Naive thymus-derived CD4-positive, alpha-beta T cell (primary cell): Measurements from ENCODE around the gene CIDEC. TPM values are rescaled to one million over a fixed set of nuclear protein-coding genes. Genes with fewer than 3 reads are reported as not detected.
"Not testable (repeated sequence)": the region's sequence is repeated elsewhere in the genome, so short reads cannot be mapped to it uniquely, and the experiment has no call there.

ENCODE experiments used
- ATAC-seq: fragments of 150-1000 bp; cut with Tn5 transposase; 2 replicates; pipeline ENCODE4 v1.10.0; 2021; ENCODE audit warnings: mild to moderate bottlenecking, moderate library complexity
- CTCF ChIA-PET: fragments of 350-600 bp; sonication (Branson Sonifier 250); formaldehyde crosslinking; loops from one replicate; lab custom pipeline; 2021; ENCODE audit warnings: antibody characterized with exemption; lab: Charles Lee
- POLR2A ChIA-PET: fragments of 350-600 bp; sonication (Branson Sonifier 250); formaldehyde crosslinking; loops from one replicate; lab custom pipeline; 2021; ENCODE audit warnings: antibody characterized with exemption, inconsistent platforms; lab: Charles Lee
- DNase-seq, 9 donors: peaks; one replicate each; pipeline versions ENCODE4 v3.0.0 to v3.0.0-alpha.2; 2020 to 2022; ENCODE audit warnings: mixed read lengths in 1 of 9
- H3K27ac ChIP-seq: one replicate; pipeline ENCODE4 v1.7.0; 2013; ENCODE audit warnings: mild to moderate bottlenecking, low read depth, low read length, moderate library complexity
- H3K27me3 ChIP-seq, 2 donors: one replicate each; pipeline ENCODE4 v1.7.0; 2013; ENCODE audit warnings: low read length in 2 of 2, mild to moderate bottlenecking in 2 of 2, moderate library complexity in 2 of 2; ENCODE audit not compliant: control insufficient read depth in 2 of 2, insufficient read depth in 2 of 2
- H3K36me3 ChIP-seq, 3 experiments: 1 replicate in 2 of 3; 2 replicates in 1 of 3; pipeline ENCODE4 v1.7.0; 2013; ENCODE audit warnings: low read length in 3 of 3, mild to moderate bottlenecking in 3 of 3, moderate library complexity in 1 of 3; ENCODE audit not compliant: insufficient read depth in 3 of 3, control insufficient read depth in 2 of 3
- H3K4me1 ChIP-seq, 2 donors: one replicate each; pipeline ENCODE4 v1.7.0; 2013; ENCODE audit warnings: low read length in 2 of 2, mild to moderate bottlenecking in 2 of 2, moderate library complexity in 1 of 2; ENCODE audit not compliant: control insufficient read depth in 2 of 2, insufficient read depth in 2 of 2
- H3K4me3 ChIP-seq: 2 replicates; pipeline ENCODE4 v1.7.0; 2013; ENCODE audit warnings: mild to moderate bottlenecking, low read length
- H3K9me3 ChIP-seq, 3 experiments: 1 replicate in 2 of 3; 2 replicates in 1 of 3; pipeline ENCODE4 v1.7.0; 2013; ENCODE audit warnings: low read length in 3 of 3; ENCODE audit not compliant: control insufficient read depth in 2 of 3
- H3K27ac Mint-ChIP-seq, 9 donors: one replicate each; pipeline ENCODE4 v1.8.0; 2020 to 2022; ENCODE audit warnings: mixed read lengths in 9 of 9, mild to moderate bottlenecking in 8 of 9, moderate library complexity in 5 of 9, inconsistent platforms in 2 of 9
- H3K27me3 Mint-ChIP-seq, 5 donors: one replicate each; pipeline ENCODE4 v1.8.0; 2021 to 2022; ENCODE audit warnings: mixed read lengths in 5 of 5, mild to moderate bottlenecking in 1 of 5
- H3K36me3 Mint-ChIP-seq, 5 donors: one replicate each; pipeline ENCODE4 v1.8.0; 2020 to 2022; ENCODE audit warnings: mixed read lengths in 5 of 5, mild to moderate bottlenecking in 3 of 5, inconsistent platforms in 1 of 5
- H3K4me1 Mint-ChIP-seq, 7 donors: one replicate each; pipeline ENCODE4 v1.8.0; 2020 to 2022; ENCODE audit warnings: mixed read lengths in 7 of 7, mild to moderate bottlenecking in 3 of 7, inconsistent platforms in 1 of 7
- H3K4me3 Mint-ChIP-seq, 10 donors: one replicate each; pipeline ENCODE4 v1.8.0; 2020 to 2022; ENCODE audit warnings: mild to moderate bottlenecking in 10 of 10, mixed read lengths in 10 of 10, moderate library complexity in 6 of 10, inconsistent platforms in 2 of 10
- H3K9me3 Mint-ChIP-seq, 11 donors: one replicate each; pipeline ENCODE4 v1.8.0; 2020 to 2022; ENCODE audit warnings: mixed read lengths in 11 of 11, mild to moderate bottlenecking in 4 of 11, inconsistent platforms in 1 of 11, moderate library complexity in 1 of 11
- intact Hi-C, 2 donors: fragments of 100-400 bp; cut with micrococcal nuclease; formaldehyde crosslinking; loops; one replicate each; pipeline ENCODE4 v1.15.1; 2023
- polyA plus RNA-seq, 2 donors: library from polyadenylated mRNA; unstranded; fragments of 300-500 nt; fragmentation: Illumina TruSeq; gene quantifications; one replicate each; pipeline ENCODE4 v1.2.3, GENCODE V29; 2021
- total RNA-seq, 6 experiments: library from RNA in 5 of 6; stranded (reverse) in 5 of 6; gene quantifications; 1 replicate in 5 of 6; 2 replicates in 1 of 6; pipeline ENCODE4 v1.2.3 and lab custom pipeline; 2021 to 2026

The CIDEC gene
- total and polyA plus RNA-seq, 7 experiments from 2014 or later: not detected

DNA sequence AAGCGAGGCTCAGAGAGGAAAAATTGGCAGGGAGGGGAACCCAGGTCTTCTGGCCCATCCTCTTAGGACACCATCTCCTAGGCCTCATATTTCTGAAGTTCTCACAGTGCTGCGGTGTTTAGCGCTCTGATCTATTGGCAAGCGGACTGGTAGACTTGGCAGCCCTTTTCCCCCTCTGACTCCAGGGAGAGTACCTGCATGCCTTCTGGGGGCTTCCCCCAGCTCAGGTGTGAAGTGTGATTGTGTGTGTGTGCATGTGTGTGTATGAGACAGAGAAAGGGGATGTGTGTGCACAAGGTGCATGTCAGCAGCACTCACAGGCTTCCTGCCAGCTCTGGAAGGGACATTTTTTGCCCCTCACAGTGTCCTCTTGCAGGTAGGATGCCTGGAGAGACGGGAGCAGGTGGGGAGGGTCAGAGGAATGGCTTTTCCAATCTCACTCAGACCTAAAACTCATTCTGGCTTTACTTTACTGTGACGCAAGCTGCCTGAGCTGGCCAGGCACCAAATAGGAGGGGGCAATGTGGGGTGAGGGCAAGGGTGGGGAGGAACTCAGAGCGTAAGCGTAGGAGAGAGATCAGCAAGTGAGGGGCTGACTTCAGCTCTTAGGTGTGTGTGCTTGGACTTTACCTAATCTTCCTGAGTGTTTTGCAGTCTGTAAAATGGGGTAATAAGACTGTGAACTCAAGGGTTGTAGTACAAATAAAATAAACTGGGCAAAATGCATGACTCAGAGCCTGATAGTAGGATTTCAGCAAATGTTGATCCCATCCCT lies 18.6 kb upstream of the CIDEC start:
- ATAC-seq (no peak), DNase-seq (no peak)
- H3K36me3 Mint-ChIP-seq: peaks cover 4 to 12% (median 11%) of the 10 kb centered on the region in 5 donors
- intact Hi-C loops: no loop called here
- ChIA-PET POLR2A (interaction anchor here (0.7 kb wide), 1 partner anchor 21 kb away, joined by 3 read pairs; no protein-coding TSS in a partner anchor), CTCF (no interaction called here)
- Histone ChIP-seq H3K4me3 (no peak overlapping the region), H3K9me3 (no peaks in the 10 kb centered on the region), H3K27ac (peak overlapping the region; percentile 25), H3K36me3 (peaks cover 0 to 10% (median 0%) of the 10 kb centered on the region in 3 experiments), H3K27me3 (no peaks in the 10 kb centered on the region), H3K4me1 (peaks cover 10 to 20% of the 10 kb centered on the region in 2 donors)
- no peaks in the 10 kb centered on the region for H3K27me3 Mint-ChIP-seq
- peaks cover 28 to 65% (median 56%) of the 10 kb centered on the region in 7 donors for H3K4me1 Mint-ChIP-seq
- peak overlapping the region in 8 of 9 donors; percentile 9 to 87 (median 57) for H3K27ac Mint-ChIP-seq
- H3K9me3 Mint-ChIP-seq: no peaks in the 10 kb centered on the region
- H3K4me3 Mint-ChIP-seq: no peak overlapping the region

DNA sequence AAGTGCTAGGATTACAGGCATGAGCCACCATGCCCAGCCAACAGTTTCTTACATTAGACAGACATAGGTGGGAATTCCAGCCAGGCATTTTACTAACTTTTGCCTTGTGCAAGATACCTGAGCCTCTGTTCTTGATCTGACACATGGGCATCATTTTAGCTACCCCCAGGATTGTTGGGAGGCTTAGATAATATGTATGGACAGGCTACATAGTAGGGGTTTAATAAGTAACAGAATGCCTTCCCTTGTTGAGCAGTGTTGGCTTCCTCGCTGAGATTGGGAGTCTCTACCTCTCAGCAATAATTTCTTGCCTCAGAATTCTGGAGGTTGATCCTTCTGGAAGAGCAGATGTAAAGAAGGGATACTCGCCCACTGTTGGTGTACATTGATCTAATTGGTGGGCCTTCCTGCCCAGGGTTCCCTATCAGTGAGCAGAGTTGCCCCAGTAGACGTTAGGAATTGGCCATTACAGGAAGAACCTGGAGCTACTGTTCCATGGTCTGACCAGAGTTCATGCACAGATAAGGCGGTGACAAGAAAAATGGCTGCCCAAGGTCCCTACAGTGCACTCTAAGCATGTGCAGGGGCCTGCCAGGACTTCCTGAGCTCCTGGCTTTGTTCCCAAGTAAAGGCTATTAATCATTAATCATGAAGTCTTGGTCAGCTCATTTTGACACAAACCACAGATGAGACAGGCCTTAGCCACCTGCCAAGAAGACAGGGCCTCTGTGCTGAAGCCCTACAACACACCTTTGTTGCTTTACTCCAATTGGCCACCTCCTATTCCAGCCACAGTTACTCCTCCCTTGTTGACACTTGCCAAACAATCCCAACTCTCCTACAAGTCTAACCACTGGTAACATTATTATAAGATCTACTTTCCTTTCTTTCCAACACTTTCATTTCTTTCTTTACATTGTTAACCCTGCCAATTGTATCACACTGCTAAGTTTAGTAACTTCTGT lies 17.6 kb upstream of the CIDEC start:
- no peaks in the 10 kb centered on the region for H3K9me3 ChIP-seq
- no peak overlapping the region for H3K4me3 Mint-ChIP-seq
- H3K27ac Mint-ChIP-seq: peak overlapping the region in 8 of 9 donors; percentile 31 to 87 (median 64)
- peaks cover 30 to 64% (median 56%) of the 10 kb centered on the region in 7 donors for H3K4me1 Mint-ChIP-seq
- peak overlapping the region; percentile 25 for H3K27ac ChIP-seq
- ATAC-seq: no peak
- no peaks in the 10 kb centered on the region for H3K9me3 Mint-ChIP-seq
- POLR2A ChIA-PET: interaction anchor here (0.6 to 0.9 kb wide), 2 partner anchors 27 to 35 kb away, joined by 3 read pairs; partner anchors contain the start of gene CRELD1
- peaks cover 9 to 19% (median 17%) of the 10 kb centered on the region in 5 donors for H3K36me3 Mint-ChIP-seq
- peaks cover 0 to 20% (median 0%) of the 10 kb centered on the region in 3 experiments for H3K36me3 ChIP-seq
- no peak for DNase-seq
- no peaks in the 10 kb centered on the region for H3K27me3 ChIP-seq
- no peak overlapping the region for H3K4me3 ChIP-seq
- H3K4me1 ChIP-seq: peaks cover 10 to 17% of the 10 kb centered on the region in 2 donors
- no peaks in the 10 kb centered on the region for H3K27me3 Mint-ChIP-seq
- intact Hi-C loops: no loop called here
- CTCF ChIA-PET: no interaction called here

DNA sequence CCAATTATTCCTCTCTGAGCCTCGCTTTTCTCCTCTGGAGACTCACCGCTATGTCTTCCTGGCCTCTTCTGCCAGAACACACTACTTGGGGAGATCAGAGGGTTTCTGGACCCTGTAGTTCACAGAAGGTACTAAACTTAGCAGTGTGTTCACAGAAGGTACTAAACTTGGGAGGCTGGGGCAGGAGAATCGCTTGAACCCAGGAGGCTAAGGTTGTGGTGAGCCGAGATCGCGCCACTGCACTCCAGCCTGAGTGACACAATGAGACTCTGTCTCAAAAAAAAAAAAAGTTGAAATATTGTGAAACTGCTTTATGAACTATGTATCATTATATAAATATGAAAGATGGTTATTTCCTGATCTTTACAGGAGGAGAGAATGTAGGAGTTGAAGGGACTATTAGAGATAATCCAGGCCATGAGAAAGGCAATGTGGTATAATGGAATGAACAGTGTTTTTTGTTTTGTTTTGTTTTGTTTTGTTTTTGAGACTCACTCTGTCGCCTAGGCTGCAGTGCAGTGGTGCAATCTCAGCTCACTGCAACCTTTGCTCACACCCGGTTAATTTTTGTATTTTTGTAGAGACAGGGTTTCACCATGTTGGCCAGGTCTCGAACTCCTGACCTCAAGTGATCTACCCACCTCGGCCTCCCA lies 16.8 kb upstream of the CIDEC start:
- H3K27me3 Mint-ChIP-seq, intact Hi-C loops, H3K4me3 ChIP-seq, DNase-seq, CTCF ChIA-PET, H3K9me3 ChIP-seq, H3K27ac ChIP-seq, H3K27me3 ChIP-seq, ATAC-seq, H3K4me1 ChIP-seq, H3K9me3 Mint-ChIP-seq, H3K4me3 Mint-ChIP-seq: not testable (repeated sequence)
- H3K36me3 ChIP-seq: peaks cover 0 to 20% (median 0%) of the 10 kb centered on the region in 3 experiments
- Mint-ChIP-seq H3K4me1 (peaks cover 36 to 63% (median 55%) of the 10 kb centered on the region in 7 donors), H3K36me3 (peaks cover 13 to 23% (median 22%) of the 10 kb centered on the region in 5 donors), H3K27ac (peak overlapping the region in 8 of 9 donors; percentile 31 to 87 (median 64))
- POLR2A ChIA-PET: interaction anchor here (0.9 kb wide), 1 partner anchor 36 kb away, joined by 3 read pairs; the partner anchor contains the start of gene CRELD1

DNA sequence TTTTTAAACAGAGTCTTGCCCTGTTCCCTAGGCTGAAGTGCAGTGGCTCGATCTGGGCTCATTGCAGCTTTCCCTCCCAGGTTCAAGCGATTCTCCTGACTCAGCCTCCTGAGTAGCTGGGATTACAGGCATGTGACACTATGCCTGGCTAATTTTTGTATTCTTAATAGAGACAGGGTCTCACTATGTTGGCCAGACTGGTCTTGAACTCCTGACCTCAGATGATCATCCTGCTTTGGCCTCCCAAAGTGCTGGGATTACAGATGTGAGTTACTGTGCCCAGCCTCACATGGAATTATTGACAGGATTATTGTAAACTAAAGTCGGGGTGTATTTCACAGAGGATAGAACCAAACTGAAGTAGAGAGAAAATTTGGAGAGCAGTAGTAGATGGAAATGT lies 15.7 kb upstream of the CIDEC start:
- Histone ChIP-seq H3K36me3 (peaks cover 0 to 20% (median 0%) of the 10 kb centered on the region in 3 experiments), H3K27ac (peak overlapping the region; percentile 12)
- intact Hi-C loops, CTCF ChIA-PET, ATAC-seq, H3K9me3 ChIP-seq, H3K4me3 Mint-ChIP-seq, H3K27me3 ChIP-seq, H3K27me3 Mint-ChIP-seq, DNase-seq, H3K4me1 ChIP-seq, H3K4me3 ChIP-seq, H3K9me3 Mint-ChIP-seq: not testable (repeated sequence)
- Mint-ChIP-seq H3K27ac (peak overlapping the region in 7 of 9 donors; percentile 4 to 81 (median 49)), H3K4me1 (peaks cover 36 to 66% (median 58%) of the 10 kb centered on the region in 7 donors), H3K36me3 (peaks cover 13 to 28% (median 22%) of the 10 kb centered on the region in 5 donors)
- POLR2A ChIA-PET: interaction anchor here (2.8 kb wide), 1 partner anchor 37 kb away, joined by 9 read pairs; the partner anchor contains the start of gene CRELD1

DNA sequence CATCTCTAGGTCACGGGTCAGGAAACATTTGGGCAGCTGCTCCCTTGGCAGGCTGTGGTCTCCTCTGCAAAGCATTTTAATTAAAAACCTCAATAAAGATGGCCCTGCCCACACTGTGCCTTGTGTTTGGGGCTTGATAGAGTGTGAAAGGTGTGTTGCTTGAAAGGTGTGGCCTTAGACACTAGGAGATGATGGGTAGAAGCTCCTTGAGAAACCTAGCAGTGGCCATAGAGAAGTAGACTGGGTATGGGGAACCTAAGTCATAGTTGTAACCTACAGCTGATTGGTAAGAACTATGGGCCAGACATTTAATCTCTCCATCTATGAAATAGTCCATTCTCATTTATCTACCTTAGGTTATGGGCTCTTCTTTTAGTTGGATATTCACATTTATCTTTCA lies 13.7 kb upstream of the CIDEC start:
- intact Hi-C loops: loop anchor here in 1 of 2 donors (5.0 kb wide), 1 partner anchor 86 kb away; no protein-coding TSS in a partner anchor
- H3K9me3 ChIP-seq: no peaks in the 10 kb centered on the region
- Mint-ChIP-seq H3K4me1 (peaks cover 35 to 68% (median 57%) of the 10 kb centered on the region in 7 donors), H3K9me3 (no peaks in the 10 kb centered on the region), H3K27ac (peak overlapping the region in 6 of 9 donors; percentile 8 to 83 (median 38)), H3K4me3 (peak overlapping the region in 4 of 10 donors; percentile 1 to 35 (median 11)), H3K27me3 (no peaks in the 10 kb centered on the region), H3K36me3 (peaks cover 13 to 28% (median 22%) of the 10 kb centered on the region in 5 donors)
- DNase-seq (no peak), ATAC-seq (no peak)
- H3K36me3 ChIP-seq: peaks cover 0 to 23% (median 0%) of the 10 kb centered on the region in 3 experiments
- H3K4me1 ChIP-seq: peaks cover 11 to 15% of the 10 kb centered on the region in 2 donors
- H3K4me3 ChIP-seq: no peak overlapping the region
- ChIA-PET CTCF (interaction anchor here (0.7 kb wide), 1 partner anchor 9 kb away, joined by 3 read pairs; the partner anchor contains the start of gene IL17RE), POLR2A (interaction anchor here (1.3 to 2.8 kb wide), 2 partner anchors 8 to 39 kb away, joined by 3 to 9 read pairs; partner anchors contain the start of gene CRELD1)
- H3K27me3 ChIP-seq: no peaks in the 10 kb centered on the region
- H3K27ac ChIP-seq: peak overlapping the region; percentile 29
